Adrenal gland (tissue), 12 donors: Measurements from ENCODE around the gene OR10C1. TPM values are rescaled to one million over a fixed set of nuclear protein-coding genes. Genes with fewer than 3 reads are reported as not detected.

Experiments used
- DNase-seq, 7 donors: peaks; one replicate each; pipeline ENCODE4 v3.0.0-alpha.2; 2019 to 2020
- H3K27ac ChIP-seq, 5 donors: fragments of 200-600 bp; sonication (generic) in 4 of 5; 1 replicate in 3 of 5; 2 replicates in 2 of 5; pipeline versions ENCODE4 v1.5.1 to v1.8.0; 2016 to 2020; ENCODE audit warnings: mild to moderate bottlenecking in 1 of 5
- H3K27me3 ChIP-seq: fragments of 200-600 bp; 2 replicates; pipeline ENCODE4 v1.8.0; 2021
- H3K36me3 ChIP-seq, 2 donors: fragments of 200-600 bp; replicated peaks in 1 of 2; 1 replicate in 1 of 2; 2 replicates in 1 of 2; pipeline versions ENCODE4 v1.5.1 to v1.8.0; 2018 to 2022
- H3K4me1 ChIP-seq, 2 donors: fragments of 200-600 bp; replicated peaks in 1 of 2; 1 replicate in 1 of 2; 2 replicates in 1 of 2; pipeline versions ENCODE4 v1.5.1 to v1.8.0; 2018 to 2021
- H3K4me3 ChIP-seq, 4 donors: fragments of 200-600 bp; sonication (generic) in 3 of 4; one replicate each; pipeline ENCODE4 v1.5.1; 2016 to 2018
- H3K9me3 ChIP-seq, 3 donors: fragments of 200-600 bp; sonication (generic) in 1 of 3; replicated peaks in 1 of 3; 1 replicate in 2 of 3; 2 replicates in 1 of 3; pipeline versions ENCODE4 v1.5.1 to v1.8.0; 2016 to 2021
- CTCF ChIP-seq, 6 experiments: fragments of 450-650 bp in 4 of 6; fragments of 200-600 bp in 2 of 6; sonication (generic) in 1 of 6; IDR thresholded peaks; 1 replicate in 5 of 6; 2 replicates in 1 of 6; pipeline versions ENCODE4 v1.5.1 to v1.8.0; 2016 to 2021; ENCODE audit warnings: antibody characterized with exemption in 6 of 6, mild to moderate bottlenecking in 2 of 6, moderate library complexity in 1 of 6
- POLR2A ChIP-seq, 2 donors: fragments of 450-650 bp; IDR thresholded peaks; one replicate each; pipeline ENCODE4 v1.6.1; 2017; ENCODE audit warnings: antibody characterized with exemption in 2 of 2, mild to moderate bottlenecking in 2 of 2, moderate library complexity in 1 of 2
- WGBS, 4 donors: extraction: QIAGEN DNeasy Blood & Tissue Kit in 2 of 4; methylation state at CpG; one replicate each; pipeline versions ENCODE4 v1.1.5 to v1.1.7; 2013 to 2017; 5-methylcytosine and 5-hydroxymethylcytosine counted together
- intact Hi-C, 2 donors: fragments of 100-400 bp; cut with DNase I; formaldehyde crosslinking; loops; one replicate each; pipeline versions ENCODE4 v1.14.1 to v1.15.0; 2022 to 2023
- polyA plus RNA-seq, 3 donors: library from polyadenylated mRNA; stranded (reverse); fragments of 200-250 nt in 2 of 3; fragments of 350-450 nt in 1 of 3; fragmentation: Illumina TruSeq in 1 of 3; extraction: RNeasy Lipid Tissue Mini Kit (QIAGEN cat#74804) in 1 of 3; gene quantifications; one replicate each; pipeline ENCODE4 v1.2.3, GENCODE V29; 2013 to 2014
- total RNA-seq, 9 donors: library from RNA; depleted of rRNA in 4 of 9; stranded (reverse); fragments of >200 nt in 4 of 9; fragments of 120-200 nt in 1 of 9; fragmentation: NEBNext Ultra II Directional in 1 of 9; extraction: Animal tissue kit (Norgen Biotek cat#: 25700) in 1 of 9; gene quantifications; one replicate each; pipeline versions ENCODE4 v1.1.0 to v1.2.4, GENCODE V29; 2013 to 2023
- donor health status: healthy with polysubstance abuse.
- donor health status: Bipolar disorder and iron deficiency.
- donor health status: DM: yes; HTN: yes; CAD: no.
- donor health status: DM: no; HTN: no; CAD: no.
- donor health status: DM: no; HTN: no; CAD: no.
- donor health status: DM: yes; HTN: yes; CAD: no.

OR10C1 gene
- total and polyA plus RNA-seq, 12 donors: not detected

GRCh38 chr6:29483186-29483585, 44.1 kb downstream of the OR10C1 start:
- intact Hi-C loops: no loop called here
- no peak overlapping the region for H3K27ac ChIP-seq
- WGBS, 4 donors: 58 to 77% (median 71%) methylated on average over 3 of the region's 3 CpGs
- H3K4me3 ChIP-seq: no peak overlapping the region
- no peaks in the 10 kb centered on the region for H3K9me3 ChIP-seq
- H3K4me1 ChIP-seq: no peaks in the 10 kb centered on the region
- H3K36me3 ChIP-seq: no peaks in the 10 kb centered on the region
- H3K27me3 ChIP-seq: peaks cover 16% of the 10 kb centered on the region
- TF ChIP-seq POLR2A (IDR thresholded peaks at IDR 0.05): no peak
- no peak for TF ChIP-seq CTCF (IDR thresholded peaks at IDR 0.05)
- no peak for DNase-seq

GRCh38 chr6:29483735-29484134, 44.6 kb downstream of the OR10C1 start:
- H3K4me3 ChIP-seq: no peak overlapping the region
- H3K4me1 ChIP-seq: no peaks in the 10 kb centered on the region
- no peak for DNase-seq
- no peaks in the 10 kb centered on the region for H3K36me3 ChIP-seq
- TF ChIP-seq CTCF (IDR thresholded peaks at IDR 0.05) (no peak), POLR2A (IDR thresholded peaks at IDR 0.05) (no peak)
- no peaks in the 10 kb centered on the region for H3K9me3 ChIP-seq
- intact Hi-C loops: no loop called here
- WGBS, 4 donors: 39 to 78% (median 56%) methylated on average over 1 of the region's 1 CpG
- H3K27ac ChIP-seq: no peak overlapping the region
- H3K27me3 ChIP-seq: peaks cover 16% of the 10 kb centered on the region

- H3K9me3 ChIP-seq: no peaks in the 10 kb centered on the region
- H3K36me3 ChIP-seq: no peaks in the 10 kb centered on the region
- WGBS, 4 donors: 59 to 63% (median 59%) methylated on average over 3 to 4 of the region's 4 CpGs
- no peak for TF ChIP-seq CTCF (IDR thresholded peaks at IDR 0.05)
- no peak for TF ChIP-seq POLR2A (IDR thresholded peaks at IDR 0.05)
- no peak overlapping the region for H3K27ac ChIP-seq
- H3K4me1 ChIP-seq: no peaks in the 10 kb centered on the region
- no peak overlapping the region for H3K4me3 ChIP-seq
- intact Hi-C loops: no loop called here
- peaks cover 16% of the 10 kb centered on the region for H3K27me3 ChIP-seq
- no peak for DNase-seq
Observed at GRCh38 chr6:29486577-29486976, 47.5 kb downstream of the OR10C1 start.

- Histone ChIP-seq H3K4me3 (no peak overlapping the region), H3K36me3 (no peaks in the 10 kb centered on the region), H3K27me3 (peaks cover 16% of the 10 kb centered on the region), H3K4me1 (no peaks in the 10 kb centered on the region), H3K9me3 (no peaks in the 10 kb centered on the region), H3K27ac (no peak overlapping the region)
- intact Hi-C loops: no loop called here
- no peak for TF ChIP-seq POLR2A (IDR thresholded peaks at IDR 0.05)
- TF ChIP-seq CTCF (IDR thresholded peaks at IDR 0.05): no peak
- no peak for DNase-seq
- WGBS, 4 donors: 73 to 78% (median 78%) methylated on average over 5 of the region's 5 CpGs
Observed at GRCh38 chr6:29487131-29487530, 48.0 kb downstream of the OR10C1 start.
